ENCODE measurements around the gene FUOM. TPM values are rescaled to one million over a fixed set of nuclear protein-coding genes. Genes with fewer than 3 reads are reported as not detected.

Gene FUOM
- total and polyA plus RNA-seq, 2 of the 8 experiments (the other 6 are each of a cell fraction or from before 2014, with no cell fraction given), result 22.0 to 30.4 TPM

- TF ChIP-seq CHD7 (IDR thresholded peaks at IDR 0.05; ENCODE audit: insufficient replicate concordance, low read length) (no peak), SRF (IDR thresholded peaks at IDR 0.05; ENCODE audit: low read depth, low read length) (no peak)
Observed at GRCh38 chr10:133401981-133402725, 44.3 kb upstream of the FUOM start (continued).
